ENCODE measurements around the gene KLK14. TPM values are rescaled to one million over a fixed set of nuclear protein-coding genes. Genes with fewer than 3 reads are reported as not detected.

The KLK14 gene
- total and polyA plus RNA-seq, 2 donors, result 0.09 to 1.2 TPM

- WGBS, result 86% methylated on average over 2 of the region's 2 CpGs
- Histone ChIP-seq H3K4me3 (ENCODE audit: low read length in 2 of 2) (no peak overlapping the region), H3K4me1 (ENCODE audit: control insufficient read depth in 2 of 2, insufficient read depth in 2 of 2, low read length in 2 of 2) (no peaks in the 10 kb centered on the region), H3K9me3 (ENCODE audit: control insufficient read depth in 2 of 2, insufficient read depth in 1 of 2, low read length in 1 of 2) (no peaks in the 10 kb centered on the region), H3K27ac (ENCODE audit: low read depth in 1 of 2, low read length in 1 of 2) (no peak overlapping the region), H3K27me3 (ENCODE audit: control insufficient read depth in 2 of 2, insufficient read depth in 1 of 2, low read length in 1 of 2) (peaks cover 0 to 12% of the 10 kb centered on the region in 2 donors), H3K36me3 (ENCODE audit: control insufficient read depth in 2 of 2, insufficient read depth in 2 of 2, low read length in 1 of 2) (no peaks in the 10 kb centered on the region)
- DNase-seq (ENCODE audit: low read depth in 6 of 9, low spot score in 9 of 9), result no peak
Observed at GRCh38 chr19:51029718-51030117, 53.0 kb downstream of the KLK14 start.

Other genes with a start within 250 kb of the KLK14 start
- gene KLK15, start 249.3 kb downstream of the KLK14 start, total RNA-seq, result not detected
- 0.11 TPM for gene KLK15, start 249.3 kb downstream of the KLK14 start, polyA plus RNA-seq
- gene KLK3, start 228.0 kb downstream of the KLK14 start, total RNA-seq, result 0.19 TPM
- 0.96 TPM for gene KLK3, start 228.0 kb downstream of the KLK14 start, polyA plus RNA-seq
- under 0.01 TPM for gene KLK2, start 209.4 kb downstream of the KLK14 start, total RNA-seq
- gene KLK2, start 209.4 kb downstream of the KLK14 start, polyA plus RNA-seq, result 0.50 TPM
- not detected for gene KLK4, start 171.5 kb downstream of the KLK14 start, total RNA-seq
- gene KLK4, start 171.5 kb downstream of the KLK14 start, polyA plus RNA-seq, result 0.39 TPM
- 0.28 TPM for gene KLK5, start 129.8 kb downstream of the KLK14 start, total RNA-seq
- 1.9 TPM for gene KLK5, start 129.8 kb downstream of the KLK14 start, polyA plus RNA-seq
- 0.24 TPM for gene KLK6, start 113.3 kb downstream of the KLK14 start, total RNA-seq
- gene KLK6, start 113.3 kb downstream of the KLK14 start, polyA plus RNA-seq, result 7.0 TPM
- gene KLK7, start 99.0 kb downstream of the KLK14 start, total RNA-seq, result 0.52 TPM
- gene KLK7, start 99.0 kb downstream of the KLK14 start, polyA plus RNA-seq, result 5.0 TPM
- gene KLK8, start 81.3 kb downstream of the KLK14 start, total RNA-seq, result 2.2 TPM
- 11.0 TPM for gene KLK8, start 81.3 kb downstream of the KLK14 start, polyA plus RNA-seq
- 0.42 TPM for gene KLK10, start 63.2 kb downstream of the KLK14 start, total RNA-seq
- gene KLK10, start 63.2 kb downstream of the KLK14 start, polyA plus RNA-seq, result 7.2 TPM
- gene KLK11, start 56.3 kb downstream of the KLK14 start, total RNA-seq, result 1.9 TPM
- gene KLK11, start 56.3 kb downstream of the KLK14 start, polyA plus RNA-seq, result 17.2 TPM
- 0.61 TPM for gene KLK12, start 47.9 kb downstream of the KLK14 start, total RNA-seq
- 3.0 TPM for gene KLK12, start 47.9 kb downstream of the KLK14 start, polyA plus RNA-seq
- gene KLK13, start 17.8 kb downstream of the KLK14 start, total RNA-seq, result 0.19 TPM
- gene KLK13, start 17.8 kb downstream of the KLK14 start, polyA plus RNA-seq, result 0.89 TPM
- gene CTU1, start 25.5 kb upstream of the KLK14 start, total RNA-seq, result 5.7 TPM
- 2.9 TPM for gene CTU1, start 25.5 kb upstream of the KLK14 start, polyA plus RNA-seq
- 1.9 TPM for gene SIGLEC9, start 42.0 kb upstream of the KLK14 start, total RNA-seq
- gene SIGLEC9, start 42.0 kb upstream of the KLK14 start, polyA plus RNA-seq, result 6.8 TPM
- gene SIGLEC7, start 59.4 kb upstream of the KLK14 start, total RNA-seq, result 2.0 TPM
- gene SIGLEC7, start 59.4 kb upstream of the KLK14 start, polyA plus RNA-seq, result 3.6 TPM
- 7.9 TPM for gene CD33, start 142.2 kb upstream of the KLK14 start, total RNA-seq
- gene CD33, start 142.2 kb upstream of the KLK14 start, polyA plus RNA-seq, result 7.1 TPM
- gene SIGLECL1, start 168.2 kb upstream of the KLK14 start, total RNA-seq, result 0.05 TPM
- 0.09 TPM for gene SIGLECL1, start 168.2 kb upstream of the KLK14 start, polyA plus RNA-seq
- gene IGLON5, start 228.8 kb upstream of the KLK14 start, total RNA-seq, result not detected
- gene IGLON5, start 228.8 kb upstream of the KLK14 start, polyA plus RNA-seq, result 0.25 TPM

All from thymus (tissue), 11 donors.